HG02610 (cell line): Measurements from ENCODE around the gene CDIP1.

ENCODE experiments used
- ATAC-seq: cut with Tn5 transposase; IDR thresholded peaks from one replicate; pipeline ENCODE4 v1.9.1; 2021; ENCODE audit warnings: mild to moderate bottlenecking, moderate library complexity; ENCODE audit not compliant: unreplicated experiment

The CDIP1 gene

DNA sequence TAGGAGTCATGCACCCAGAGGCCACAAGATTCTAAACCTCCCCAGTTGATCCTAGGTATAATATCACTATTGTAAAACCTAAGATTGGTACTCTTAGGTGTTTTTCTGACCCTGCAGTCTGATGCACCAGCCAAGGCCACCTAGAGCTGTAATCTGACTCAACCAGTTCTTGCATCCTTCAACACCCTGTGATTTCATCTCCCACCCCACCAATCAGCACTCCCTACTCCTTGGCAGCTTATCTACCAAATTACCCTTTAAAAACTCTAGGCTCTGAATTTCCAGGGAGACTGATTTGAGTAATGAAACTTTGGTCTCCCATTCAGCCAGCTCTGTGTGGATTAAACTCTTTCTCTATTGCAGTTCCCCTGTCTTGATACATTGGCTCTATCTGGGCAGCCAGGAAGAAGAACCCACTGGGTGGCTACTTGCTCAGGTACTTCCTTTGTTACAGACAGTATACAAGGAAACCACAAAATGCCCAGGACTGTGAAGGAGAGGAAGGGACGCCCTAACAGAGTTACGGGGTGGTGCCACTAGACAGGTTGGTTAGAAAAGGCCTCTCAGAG lies 1.2 kb upstream of the CDIP1 start:
- no peak for ATAC-seq

DNA sequence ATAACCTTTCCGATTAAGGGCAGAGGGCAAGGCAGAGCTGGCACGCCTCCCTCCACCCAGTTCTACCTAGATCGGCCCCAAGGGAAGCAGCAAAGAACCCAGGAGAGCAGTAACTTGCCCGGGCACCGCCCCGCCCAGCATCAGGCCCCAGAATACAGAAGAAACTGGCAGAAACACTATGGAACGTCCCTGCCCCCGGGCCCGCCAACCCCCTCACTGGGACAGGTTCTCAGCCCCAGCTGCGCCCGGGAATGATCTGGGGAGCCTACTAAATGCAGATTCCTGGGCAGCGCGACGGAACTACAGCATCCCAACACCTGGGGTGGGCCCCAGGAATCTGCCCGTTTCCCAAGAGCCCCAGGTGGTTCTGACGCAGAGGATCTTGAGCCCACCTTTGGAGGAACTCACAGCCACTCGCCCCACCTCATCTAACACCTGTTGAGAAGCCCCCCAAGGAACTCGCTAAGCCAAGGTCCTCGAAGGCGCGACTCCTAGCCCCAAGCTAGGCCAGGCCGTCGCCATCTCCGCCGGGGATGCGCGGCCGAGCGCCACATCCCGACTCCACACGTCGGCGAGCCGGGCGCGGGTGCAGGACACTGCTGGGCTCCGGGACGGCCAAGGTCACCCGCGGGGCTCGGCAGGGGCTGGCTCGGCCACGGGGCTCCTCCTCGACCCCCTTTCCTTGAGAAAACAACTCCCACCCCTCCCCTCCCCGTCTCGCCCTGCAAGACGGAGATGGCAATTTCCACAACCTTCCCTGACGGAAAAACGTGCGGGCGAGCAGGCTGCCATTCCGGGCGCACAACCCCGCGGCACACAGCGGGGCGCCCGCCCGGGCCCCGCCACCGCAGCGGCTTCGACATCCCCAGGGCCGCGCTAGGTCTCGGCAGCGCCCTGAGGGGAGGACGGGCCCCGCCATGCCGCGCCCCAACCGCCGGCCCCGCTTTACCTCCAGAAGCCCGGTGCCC lies 913 bp downstream of the CDIP1 start:
- ATAC-seq = peak; percentile 13

DNA sequence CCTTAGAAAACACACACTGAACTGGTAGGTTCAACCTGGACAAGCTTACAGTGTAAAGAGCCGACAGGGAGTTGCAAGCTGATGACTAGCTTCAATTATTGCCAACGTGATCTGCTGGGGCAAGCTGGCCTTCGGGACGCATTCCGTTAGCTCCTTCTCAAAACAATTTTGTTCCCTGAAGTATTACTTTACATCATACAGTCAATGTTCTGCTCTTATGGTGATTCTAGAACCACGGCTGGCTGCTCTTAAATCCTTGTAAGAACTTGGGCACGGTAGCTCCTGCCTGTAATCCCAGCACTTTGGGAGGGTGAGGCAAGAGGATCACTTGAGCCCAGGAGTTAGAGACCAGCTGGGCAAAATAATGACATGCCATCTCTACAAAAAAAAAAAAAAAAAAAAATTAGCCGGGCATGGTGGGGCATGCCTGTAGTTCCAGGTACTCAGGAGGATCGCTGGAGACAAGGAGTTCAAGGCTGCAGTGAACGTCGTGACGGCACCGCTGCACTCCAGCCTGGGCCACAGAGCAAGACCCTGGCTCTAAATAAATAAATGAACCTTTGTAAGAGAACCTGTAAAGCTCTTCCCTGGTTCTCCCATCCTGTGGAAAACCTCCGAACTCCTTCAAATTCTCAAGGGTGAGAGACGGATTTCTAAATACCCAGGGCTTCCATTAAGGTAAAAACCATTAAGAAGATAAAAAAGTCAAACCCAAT lies 2.0 kb downstream of the CDIP1 start:
- ATAC-seq = no peak

DNA sequence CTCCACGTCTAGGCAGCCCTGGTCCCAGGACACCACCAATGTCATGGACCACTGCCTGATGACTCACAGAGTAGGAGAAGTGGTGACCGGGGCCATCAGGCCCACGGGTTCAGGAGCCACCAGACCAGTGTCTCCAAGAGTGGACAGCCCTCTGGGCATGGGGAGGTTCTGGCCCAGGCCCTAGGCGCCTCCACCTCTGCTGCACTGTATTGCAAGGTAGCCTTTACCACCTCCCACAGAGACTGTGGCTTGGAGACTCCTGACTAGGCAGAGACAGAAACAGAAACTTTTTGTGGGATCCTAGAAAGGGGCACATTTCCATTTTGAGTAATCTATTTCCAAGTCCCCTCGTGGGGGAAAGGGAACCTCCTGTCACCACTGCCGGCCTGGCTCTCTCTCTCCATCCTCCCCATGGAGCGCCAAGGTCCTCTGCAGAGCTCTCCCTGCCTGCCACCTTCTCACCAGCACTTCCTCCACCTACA lies 2.9 kb downstream of the CDIP1 start:
- no peak for ATAC-seq

DNA sequence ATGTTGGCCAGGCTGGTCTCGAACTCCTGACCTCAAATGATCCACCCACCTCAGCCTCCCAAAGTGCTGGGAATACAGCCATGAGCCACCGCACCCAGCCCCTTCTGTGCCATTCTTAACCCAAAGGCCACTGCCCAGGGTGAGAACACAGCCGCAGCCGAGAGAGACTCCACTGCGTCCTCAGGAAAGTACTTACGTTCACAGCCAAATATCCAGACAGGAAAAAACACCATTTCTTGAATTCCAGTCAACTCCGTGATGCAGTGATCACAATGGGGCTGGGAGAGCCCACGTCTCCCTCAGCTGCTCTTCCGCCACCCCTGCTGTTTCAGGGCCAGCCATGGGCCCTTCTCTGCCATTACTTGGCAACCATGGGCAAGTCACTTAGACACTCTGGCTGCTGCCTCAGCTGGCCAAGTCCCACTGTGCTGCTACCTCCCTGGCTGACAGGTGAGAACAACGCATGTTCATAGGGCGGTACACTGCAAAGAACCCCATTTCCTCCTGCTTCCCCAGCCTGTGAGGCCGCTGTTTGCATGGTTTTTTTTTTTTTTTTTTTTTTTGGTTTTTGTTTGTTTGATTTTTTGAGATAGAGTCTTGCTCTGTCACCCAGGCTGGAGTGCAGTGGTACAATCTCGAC lies 4.3 kb downstream of the CDIP1 start:
- ATAC-seq = no peak

DNA sequence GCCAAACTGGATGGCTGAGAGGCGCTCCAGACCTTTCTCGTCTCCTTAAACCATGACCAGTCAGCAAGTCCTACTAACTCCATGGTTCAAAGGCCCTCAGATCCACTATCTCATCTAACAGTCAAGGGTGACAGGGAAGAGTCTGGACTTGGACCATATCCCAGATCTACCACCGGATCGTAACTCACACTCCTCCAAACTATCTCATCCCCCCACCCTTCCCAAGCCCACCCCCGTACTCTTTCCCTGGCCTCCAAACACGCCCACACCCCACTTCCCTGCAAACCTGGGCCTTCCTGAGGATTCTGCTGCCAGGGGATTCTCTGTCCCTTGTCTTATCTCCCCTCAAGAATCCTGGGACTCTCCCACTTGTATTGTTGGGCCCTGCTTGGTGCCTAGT lies 5.1 kb downstream of the CDIP1 start:
- no peak for ATAC-seq

DNA sequence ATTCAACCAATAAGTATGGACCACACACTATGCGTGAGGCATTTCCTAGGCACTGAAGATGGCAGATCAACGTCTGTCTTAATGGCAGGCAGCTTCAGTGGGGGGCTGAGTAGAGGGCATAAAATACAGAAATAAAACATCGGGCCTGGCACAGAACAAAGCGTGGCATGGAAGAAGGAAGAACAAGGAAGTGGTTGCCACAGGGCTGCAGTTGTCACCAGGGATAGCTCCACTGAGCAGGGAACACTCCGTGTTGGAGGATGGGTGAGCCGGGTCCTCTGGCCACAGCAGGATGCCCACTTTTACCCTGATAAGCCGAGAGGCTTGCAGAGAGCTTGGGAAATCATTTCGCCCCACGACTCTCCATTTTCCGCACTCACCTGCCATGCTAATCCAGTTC lies 6.3 kb downstream of the CDIP1 start:
- ATAC-seq = no peak

DNA sequence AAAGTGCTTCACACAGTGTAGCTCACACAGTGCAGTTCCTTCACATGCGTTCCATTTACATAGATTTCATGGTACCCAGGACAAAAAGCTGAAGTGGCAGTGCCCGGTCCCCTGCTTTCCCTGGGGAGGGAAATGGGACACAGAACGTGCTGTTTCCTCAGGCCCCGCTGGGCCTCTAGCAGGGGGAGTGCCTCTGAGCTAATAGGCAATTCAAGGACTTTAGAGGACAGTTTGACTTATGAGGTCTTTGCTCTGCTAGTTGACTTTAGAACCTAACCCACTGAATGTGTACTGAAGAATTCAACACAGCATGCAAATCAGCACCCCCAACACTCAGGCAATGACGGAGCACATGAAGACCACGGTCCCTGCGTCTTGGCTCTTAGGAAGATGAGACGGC lies 6.8 kb downstream of the CDIP1 start:
- ATAC-seq = no peak

DNA sequence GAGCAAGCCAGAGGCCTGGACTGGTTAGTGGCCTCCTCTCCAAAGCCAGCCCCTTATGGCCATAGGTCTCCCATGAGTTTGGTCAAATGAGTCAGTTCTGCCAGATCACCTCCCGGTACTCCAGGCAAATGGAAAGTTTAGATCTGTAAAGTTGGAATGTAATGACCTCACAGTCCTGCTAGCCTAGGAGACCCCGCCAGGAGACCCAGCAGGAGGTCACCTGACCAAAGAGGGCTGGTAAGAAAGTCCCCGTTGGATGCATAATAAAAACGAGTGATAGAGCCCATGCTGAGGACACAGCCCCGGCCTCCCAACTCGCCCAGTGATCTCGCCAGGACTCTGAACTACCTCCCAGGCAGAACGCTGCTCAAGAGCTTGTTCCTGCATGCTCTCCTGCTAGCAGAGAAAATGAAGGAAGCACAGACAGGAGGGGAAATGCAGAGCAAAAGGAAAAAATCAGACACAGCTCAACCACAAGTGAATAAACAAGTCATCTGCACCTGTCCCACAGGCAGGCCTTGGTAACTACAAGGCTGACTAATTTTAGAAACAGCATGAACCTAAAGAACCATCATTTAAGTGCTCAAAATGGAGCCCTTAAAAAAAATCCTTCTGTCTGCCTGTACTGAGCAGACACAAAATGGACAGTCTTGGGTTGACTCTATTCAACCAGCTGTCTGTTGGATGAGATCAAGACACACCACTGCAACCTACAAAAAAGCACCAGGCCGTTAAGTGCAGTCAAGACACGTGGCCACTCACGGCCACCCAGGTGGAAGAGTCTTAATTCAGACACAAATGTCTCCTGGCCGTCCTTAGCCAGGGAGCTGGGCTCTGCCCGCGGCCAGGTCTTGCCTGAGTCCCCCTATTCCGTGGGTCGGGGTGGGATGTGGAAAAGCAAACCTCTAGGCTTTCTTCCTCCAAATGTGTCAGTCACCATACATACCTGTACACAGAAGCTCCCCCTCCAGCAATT lies 9.2 kb downstream of the CDIP1 start:
- peak; percentile 46 for ATAC-seq

DNA sequence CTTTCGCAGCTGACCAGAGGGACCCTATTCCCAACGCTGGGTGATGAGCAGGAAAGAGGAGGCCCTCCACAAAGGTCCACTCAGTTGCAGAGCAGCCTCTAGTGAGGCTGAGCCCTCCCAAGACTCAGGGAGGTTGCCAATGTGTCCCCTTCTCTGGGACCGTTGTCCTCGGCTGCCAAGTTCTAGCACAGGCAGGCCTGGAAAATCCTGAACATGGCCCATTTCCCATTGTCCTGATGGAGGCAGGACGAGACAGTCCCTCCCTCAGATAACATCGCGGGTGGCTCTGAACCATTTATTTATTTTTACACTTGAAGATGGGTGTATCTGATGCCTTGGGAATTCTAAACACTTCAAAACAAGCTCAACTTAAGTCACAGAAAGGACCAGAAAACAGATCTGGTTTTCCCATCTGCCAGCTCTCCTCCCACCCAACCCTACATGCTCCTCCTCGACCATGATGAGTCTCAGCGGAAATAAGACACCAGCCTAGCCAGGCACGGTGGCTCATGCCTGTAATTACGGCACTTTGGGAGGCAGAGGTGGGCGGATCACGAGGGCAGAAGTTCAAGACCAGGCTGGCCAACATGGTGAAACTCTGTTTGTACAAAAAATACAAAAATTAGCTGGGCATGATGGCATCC lies 12.8 kb downstream of the CDIP1 start:
- ATAC-seq = no peak

DNA sequence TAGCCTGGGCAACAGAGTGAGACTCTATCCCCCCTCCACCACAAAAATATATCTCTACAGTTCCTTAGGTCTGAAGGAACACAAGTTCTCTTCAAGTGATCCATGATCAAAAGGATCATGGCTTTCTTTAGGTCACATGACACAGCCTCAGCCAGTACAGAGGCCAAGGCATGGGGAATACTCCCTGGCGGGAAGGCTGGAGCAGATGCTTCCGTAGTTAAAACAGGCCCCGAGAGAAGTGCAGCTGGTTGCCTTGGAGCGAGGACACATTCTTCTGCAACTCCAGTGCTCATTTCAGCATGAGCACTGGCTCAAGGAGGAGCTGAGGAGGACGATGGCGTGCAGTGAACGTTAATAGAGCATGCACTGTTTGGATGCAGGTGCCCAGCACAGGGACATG lies 13.5 kb downstream of the CDIP1 start:
- ATAC-seq = no peak

DNA sequence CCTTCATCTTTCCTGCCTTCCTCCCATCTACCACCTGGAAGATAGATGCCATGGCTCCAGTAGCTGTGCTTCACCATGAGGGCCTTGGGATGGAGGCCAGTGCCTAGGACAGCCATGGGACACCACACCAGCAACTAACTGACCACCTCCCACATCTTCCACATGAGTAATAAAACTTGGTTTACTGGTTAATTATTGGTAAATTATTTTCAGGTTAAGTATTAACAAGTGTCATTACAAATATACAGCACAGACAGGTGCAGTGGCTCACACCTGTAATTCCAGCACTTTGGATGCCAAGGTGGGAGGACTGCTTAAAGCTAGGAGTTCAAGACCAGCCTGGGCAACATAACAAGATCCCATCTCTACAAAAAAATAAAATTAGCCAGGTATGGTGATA lies 14.0 kb downstream of the CDIP1 start:
- ATAC-seq = no peak

DNA sequence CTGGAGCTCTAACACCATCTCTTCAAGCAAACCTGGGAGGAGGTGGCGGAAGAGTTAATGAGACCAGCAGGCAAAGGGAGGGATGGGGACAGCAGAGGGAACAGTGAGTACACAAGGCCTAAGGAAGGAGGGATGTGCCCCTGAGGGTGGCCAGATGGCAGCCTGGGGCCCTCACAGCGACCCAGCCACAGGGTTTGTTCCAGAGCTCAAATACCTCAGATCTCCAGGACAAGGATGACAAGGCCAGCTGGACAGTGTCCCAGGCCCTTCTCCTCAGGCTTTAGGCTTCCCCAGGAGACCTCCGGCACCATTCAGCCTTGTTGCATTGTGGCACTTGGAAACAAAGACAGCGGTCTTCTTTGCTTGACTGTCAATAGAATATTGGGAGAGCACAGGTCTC lies 14.9 kb downstream of the CDIP1 start:
- no peak for ATAC-seq

DNA sequence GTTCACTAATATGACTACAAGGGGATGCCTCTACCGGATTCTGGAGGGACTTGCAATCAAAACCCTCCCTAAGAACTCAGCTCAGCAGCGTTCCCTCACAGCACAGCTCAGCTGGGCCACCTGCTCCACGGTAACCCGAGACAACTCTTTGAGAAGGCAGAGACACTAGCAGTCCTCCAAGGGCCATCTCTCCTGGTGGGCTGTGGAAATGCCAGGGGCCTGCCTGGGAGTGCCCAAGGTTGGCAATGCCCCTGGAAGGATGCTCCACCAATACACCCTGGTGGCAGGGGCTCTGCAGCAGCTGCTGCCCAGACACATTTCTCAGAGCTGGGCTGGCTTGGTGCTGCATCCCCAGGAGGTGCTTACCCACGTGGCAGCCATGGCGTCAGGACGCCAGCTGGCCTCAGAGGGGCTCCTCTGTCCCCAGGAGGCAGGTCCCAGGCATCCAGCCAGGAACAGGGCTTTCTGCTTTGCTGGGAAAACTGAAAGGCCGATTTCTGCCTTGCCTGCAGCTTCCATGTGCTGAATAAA lies 16.5 kb downstream of the CDIP1 start:
- ATAC-seq = no peak

DNA sequence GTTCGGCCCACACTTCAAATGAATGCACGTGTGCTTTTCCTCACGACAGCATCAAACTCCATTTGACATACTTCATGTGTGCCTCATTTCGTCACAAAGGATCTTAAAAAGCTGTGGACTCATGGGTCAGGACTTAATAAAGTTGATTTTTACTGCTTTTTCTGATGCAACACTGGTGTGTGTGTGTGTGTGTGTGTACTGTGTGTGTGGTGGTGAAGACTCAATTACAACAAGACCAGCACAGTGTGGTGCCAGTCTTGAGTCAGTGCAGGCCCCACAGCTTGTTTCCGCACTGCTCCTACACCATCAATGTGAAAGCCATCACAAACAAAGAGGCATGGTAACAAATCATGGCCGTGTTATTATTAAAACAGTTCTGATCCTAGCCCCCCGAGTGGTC lies 17.7 kb downstream of the CDIP1 start:
- no peak for ATAC-seq

DNA sequence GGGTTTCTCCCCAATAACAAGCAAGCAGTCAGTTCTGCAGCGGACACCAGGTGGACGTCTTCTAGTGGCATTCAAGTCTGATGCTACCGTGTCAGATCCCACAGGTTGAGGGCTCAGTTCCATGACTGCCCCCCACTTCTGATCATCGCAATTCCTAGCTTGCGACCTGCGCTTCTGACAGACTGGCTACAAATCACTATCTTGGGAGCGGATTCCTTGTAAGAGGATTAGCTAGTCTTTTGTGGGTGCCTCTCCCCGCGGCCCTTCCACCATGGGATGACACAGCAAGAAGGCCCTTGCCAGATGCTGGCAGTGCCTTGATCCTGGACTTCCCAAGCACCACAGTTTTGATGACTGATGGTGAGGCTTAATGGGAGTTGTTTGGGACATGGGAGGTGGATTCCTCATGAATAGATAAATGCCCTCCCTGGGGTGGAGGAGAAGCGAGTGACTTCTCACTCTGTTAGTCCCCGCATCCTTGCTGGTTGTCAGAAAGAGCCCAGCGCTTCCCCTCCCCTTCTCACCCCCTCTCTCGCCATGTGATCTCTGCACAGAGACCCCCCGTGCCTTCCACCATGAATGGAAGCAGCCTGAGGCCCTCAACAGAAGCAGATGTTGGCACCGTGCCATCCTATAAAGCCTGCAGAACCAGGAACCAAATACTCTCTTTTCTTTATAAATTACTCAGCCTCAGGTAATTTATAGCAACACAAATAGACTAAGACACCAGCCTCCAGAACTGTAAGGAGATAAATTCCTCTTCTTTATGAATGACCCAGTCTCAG lies 19.1 kb downstream of the CDIP1 start:
- ATAC-seq = no peak

DNA sequence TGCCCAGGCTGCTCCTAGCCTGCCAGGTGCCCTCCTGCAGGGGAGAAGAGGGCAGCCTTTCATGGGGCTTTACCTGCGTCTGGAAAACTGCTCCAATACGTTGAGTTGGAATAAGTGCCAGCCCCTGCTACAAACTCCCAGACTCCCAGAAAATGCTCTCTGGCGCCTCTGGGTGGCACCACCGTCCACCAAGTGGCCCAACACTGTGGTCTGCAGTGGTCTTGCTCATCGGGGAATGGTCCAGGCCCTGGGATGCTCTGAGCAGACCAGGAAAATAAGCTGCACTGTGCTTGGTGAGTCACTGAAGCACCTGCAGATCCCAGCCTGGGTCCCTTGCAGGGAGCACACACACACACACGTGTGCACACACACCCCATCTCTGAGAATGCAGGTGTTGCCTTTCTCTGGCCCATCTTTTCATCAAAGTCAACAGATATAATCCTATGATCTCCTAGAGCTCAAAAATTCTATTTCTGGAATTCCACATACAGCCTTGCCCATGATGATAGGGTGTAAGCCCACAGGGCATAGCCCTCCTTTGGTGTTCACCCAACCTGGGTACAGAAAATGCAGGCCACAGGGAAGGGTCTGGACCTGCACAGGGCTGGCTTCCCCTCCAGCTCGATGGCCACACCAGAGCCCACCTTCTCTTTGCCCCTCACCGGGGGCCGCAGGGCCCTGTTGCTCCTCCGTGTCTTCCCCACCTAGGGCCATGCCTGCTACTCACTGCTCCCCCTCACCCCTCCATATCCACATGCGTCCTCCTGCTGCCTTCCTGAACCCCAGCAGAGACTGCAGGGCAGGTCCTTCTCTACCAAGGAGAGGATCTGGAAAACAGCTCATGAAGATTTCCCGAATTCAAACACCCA lies 20.5 kb downstream of the CDIP1 start:
- no peak for ATAC-seq
